GM18861 (cell line): ENCODE measurements around the gene LNX2.

ENCODE experiments used
- ATAC-seq: cut with Tn5 transposase; IDR thresholded peaks from one replicate; pipeline ENCODE4 v1.9.1; 2021; ENCODE audit not compliant: unreplicated experiment

LNX2 gene

GRCh38 chr13:27620377-27621115, at the start of gene LNX2:
Gene LNX2, minus strand, starts transcription at chr13:27620529. Its CDS starts 38,826 bp downstream, at chr13:27581703.
- peak; percentile 76 for ATAC-seq

- no peak for ATAC-seq
These were observed 47.6 kb upstream of the LNX2 start for GRCh38 chr13:27667946-27668345.

DNA sequence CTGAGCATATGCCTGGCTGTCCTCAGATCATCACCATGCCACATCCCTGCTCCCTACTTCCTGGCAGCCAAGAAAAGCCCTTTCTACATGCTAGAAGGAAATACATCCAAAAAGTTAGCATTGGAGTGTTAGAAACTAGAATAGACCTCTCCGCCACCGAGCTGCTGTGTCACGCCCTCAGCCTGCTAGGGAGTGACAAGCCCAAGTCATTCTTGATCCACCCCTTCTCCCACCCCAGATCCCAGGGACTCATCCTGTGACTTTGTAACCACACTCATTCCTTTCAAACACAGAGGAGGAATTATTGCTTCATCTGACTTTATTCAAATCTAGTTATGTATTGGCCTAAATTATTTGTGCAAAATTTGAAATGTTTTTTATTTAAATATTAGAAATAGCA, 46.6 kb upstream of the LNX2 start:
- no peak for ATAC-seq

DNA sequence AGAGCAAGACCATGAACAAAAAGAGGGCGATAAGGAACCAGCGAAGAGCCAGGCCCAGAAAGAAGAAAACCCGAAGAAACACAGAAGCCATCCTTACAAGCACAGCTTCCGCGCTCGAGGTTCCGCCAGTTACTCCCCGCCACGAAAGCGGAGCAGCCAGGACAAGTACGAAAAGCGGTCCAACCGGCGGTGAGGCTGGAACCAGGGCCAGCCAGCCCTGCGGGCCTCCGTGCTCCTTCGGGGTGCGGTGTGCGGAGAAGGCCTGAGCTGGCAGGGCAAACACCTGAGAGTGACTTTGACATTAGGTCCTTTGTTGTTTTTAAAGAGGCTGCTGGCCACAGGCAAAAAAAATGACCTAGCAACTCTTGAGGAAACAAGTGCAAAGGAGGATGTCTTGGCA, 45.4 kb upstream of the LNX2 start:
- no peak for ATAC-seq

- no peak for ATAC-seq
These were observed 45.0 kb upstream of the LNX2 start for GRCh38 chr13:27665333-27665732.

GRCh38 chr13:27663947-27664346, 43.6 kb upstream of the LNX2 start:
- no peak for ATAC-seq

DNA sequence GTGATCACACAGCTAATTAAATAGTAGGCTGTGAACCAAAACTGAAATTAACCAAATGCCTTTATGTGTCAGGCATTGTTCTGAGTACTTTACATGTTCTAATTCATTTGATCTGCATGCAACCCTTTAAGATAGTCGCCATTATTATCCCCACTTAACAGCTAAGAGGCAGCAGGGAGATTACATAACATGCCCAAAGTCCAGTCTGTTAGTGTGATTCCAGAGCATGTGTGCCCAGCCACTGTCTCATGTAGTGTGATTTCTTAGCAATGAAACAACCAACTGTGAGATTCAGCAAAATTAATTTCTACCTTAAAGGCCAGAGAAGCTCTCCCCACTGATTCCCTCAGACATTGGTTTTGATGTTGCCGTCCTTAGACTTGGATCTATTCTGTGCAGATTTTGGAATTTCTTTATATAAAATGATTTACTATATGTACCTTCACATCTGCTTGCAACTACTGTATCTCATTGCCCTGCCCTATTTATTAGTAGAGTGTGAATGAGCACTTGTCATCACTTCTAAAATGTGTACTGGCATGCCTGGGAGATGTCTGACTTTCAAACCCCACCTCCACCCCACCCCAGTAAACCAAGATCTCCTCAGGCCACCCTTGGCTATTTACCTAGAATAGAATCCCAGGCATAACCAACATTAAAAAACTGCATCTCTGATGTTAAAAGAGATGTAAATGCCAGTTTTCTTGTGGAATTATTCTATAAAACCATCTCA, 42.6 kb upstream of the LNX2 start:
- ATAC-seq = no peak

DNA sequence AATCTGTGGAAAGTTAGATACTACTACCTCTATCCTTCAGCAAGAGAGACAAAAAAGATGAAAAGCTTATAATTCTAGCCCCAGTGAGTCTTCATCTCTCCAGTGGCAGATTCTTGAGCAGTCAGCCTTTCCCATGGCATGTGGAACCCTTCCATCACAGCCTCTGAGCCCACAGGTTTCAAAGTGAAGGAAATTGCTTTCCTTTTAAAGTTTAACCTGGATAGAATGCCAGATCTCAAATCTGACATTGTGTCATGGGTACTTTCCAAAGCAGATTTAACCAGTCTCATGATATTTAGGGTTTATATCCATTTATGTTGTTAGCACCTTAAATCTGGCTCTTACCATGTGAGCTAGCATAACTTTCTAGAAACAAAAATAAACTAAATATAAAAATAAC, 40.7 kb upstream of the LNX2 start:
- ATAC-seq = no peak

- ATAC-seq = no peak
These were observed 40.2 kb upstream of the LNX2 start for GRCh38 chr13:27660511-27660910.

DNA sequence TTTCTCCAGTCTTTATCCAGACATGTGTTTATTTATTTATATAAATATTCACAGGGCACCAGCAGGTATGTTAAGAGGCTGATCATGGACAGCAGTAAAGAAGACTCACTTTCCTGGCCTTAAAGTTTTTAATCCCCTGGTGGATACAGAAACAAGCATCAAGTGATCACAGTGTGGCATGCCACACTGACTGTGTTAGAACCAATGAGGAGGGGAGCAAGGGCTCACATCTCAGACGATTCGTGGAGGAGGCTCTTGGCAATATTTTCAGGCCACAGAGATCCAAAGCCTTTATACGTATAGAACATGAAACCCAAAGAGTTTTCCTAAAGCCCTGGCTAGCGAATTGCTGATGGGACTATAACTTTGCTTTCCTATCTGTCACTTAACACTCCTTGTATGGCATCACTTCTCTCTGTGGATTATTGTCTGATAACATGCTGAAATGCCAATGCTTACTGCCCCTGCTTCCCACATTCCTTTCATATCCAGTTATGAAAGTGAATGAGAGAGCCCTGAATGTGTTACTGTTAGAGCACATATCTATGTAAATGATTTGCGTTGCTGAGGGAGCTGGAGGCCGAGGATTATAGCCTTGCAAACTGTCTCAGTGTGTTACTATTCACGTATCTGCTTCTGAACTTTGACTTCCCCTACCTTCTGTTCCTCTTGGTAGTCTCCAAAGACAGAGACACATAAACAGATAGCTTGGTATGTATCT, 39.0 kb upstream of the LNX2 start:
- no peak for ATAC-seq

- no peak for ATAC-seq
These were observed 38.2 kb upstream of the LNX2 start for GRCh38 chr13:27658546-27658945.

GRCh38 chr13:27657724-27658123, 37.4 kb upstream of the LNX2 start:
- no peak for ATAC-seq

DNA sequence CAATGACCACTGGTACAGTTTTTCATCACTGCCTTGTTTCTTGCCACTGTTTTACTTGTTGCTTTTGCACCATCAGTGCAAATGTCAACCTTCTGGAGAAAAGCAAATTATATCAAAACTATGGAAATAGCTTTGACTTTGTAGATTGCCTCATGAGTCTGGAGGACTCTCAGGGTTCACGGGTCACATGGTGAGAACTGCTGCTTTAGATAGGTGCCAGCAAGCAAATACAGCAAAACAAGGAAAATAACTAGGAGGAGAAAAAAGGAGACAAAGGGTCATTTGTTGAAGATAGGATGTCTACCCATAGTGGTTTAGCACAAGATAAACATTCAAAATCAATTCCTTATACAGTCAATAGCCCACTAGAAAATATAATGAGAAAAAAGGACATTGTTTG, 34.5 kb upstream of the LNX2 start:
- no peak for ATAC-seq

DNA sequence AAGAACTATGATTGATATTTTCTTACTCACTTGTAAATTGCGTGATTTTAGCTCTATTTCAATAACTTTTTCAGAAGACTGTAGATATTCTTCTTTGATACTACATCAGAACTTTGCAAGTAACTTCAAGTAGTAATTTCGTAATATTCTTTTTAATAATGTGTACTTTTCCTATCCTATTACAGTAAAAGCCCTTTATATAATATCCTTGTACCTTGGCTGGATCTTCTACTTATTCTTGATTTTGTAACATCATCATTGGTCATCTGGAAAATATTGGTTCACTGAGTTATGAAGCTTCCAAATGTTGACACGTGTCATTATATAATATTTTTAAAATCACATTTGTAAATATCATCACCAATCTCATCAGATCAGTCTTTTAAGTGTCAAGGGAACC, 33.7 kb upstream of the LNX2 start:
- ATAC-seq = no peak

- ATAC-seq = no peak
These were observed 30.0 kb upstream of the LNX2 start for GRCh38 chr13:27650312-27650711.

- ATAC-seq = no peak
These were observed 24.0 kb upstream of the LNX2 start for GRCh38 chr13:27644302-27644701.

GRCh38 chr13:27643334-27644132, 23.2 kb upstream of the LNX2 start:
- no peak for ATAC-seq

- ATAC-seq = no peak
These were observed 21.6 kb upstream of the LNX2 start for GRCh38 chr13:27641711-27642502.

- no peak for ATAC-seq
These were observed 18.9 kb upstream of the LNX2 start for GRCh38 chr13:27639186-27639585.

GRCh38 chr13:27638521-27638920, 18.2 kb upstream of the LNX2 start:
- no peak for ATAC-seq
